22Rv1 (cell line): Measurements from ENCODE around the gene COL4A6.

Experiments
- H3K27ac ChIP-seq: fragments of 450-650 bp; 2 replicates; pipeline ENCODE4 v1.5.1; 2017
- CTCF ChIP-seq: fragments of 450-650 bp; IDR thresholded peaks from 2 replicates; pipeline ENCODE4 v1.5.1; 2017; ENCODE audit warnings: mild to moderate bottlenecking
- ZFX ChIP-seq: fragments of 450-650 bp; IDR thresholded peaks from 2 replicates; pipeline ENCODE4 v1.6.1; 2017; ENCODE audit warnings: antibody characterized with exemption, borderline replicate concordance

Gene COL4A6

GRCh38 chrX:108159028-108159670 lies 279.1 kb downstream of the COL4A6 start:
- no peak overlapping the region for H3K27ac ChIP-seq
- TF ChIP-seq ZFX (no peak), CTCF (no peak)

- no peak overlapping the region for H3K27ac ChIP-seq
- TF ChIP-seq CTCF, result no peak
- TF ChIP-seq ZFX, result no peak
Observed at GRCh38 chrX:108157628-108158027, 280.6 kb downstream of the COL4A6 start.

GRCh38 chrX:108156934-108157466 lies 281.2 kb downstream of the COL4A6 start:
- no peak overlapping the region for H3K27ac ChIP-seq
- no peak for TF ChIP-seq ZFX
- TF ChIP-seq CTCF, result no peak

GRCh38 chrX:108156082-108156481 lies 282.1 kb downstream of the COL4A6 start:
- H3K27ac ChIP-seq, result no peak overlapping the region
- TF ChIP-seq CTCF, result no peak
- no peak for TF ChIP-seq ZFX

- H3K27ac ChIP-seq, result no peak overlapping the region
- TF ChIP-seq CTCF (no peak), ZFX (no peak)
Observed at GRCh38 chrX:108148524-108148923, 289.7 kb downstream of the COL4A6 start.

- H3K27ac ChIP-seq, result no peak overlapping the region
- TF ChIP-seq ZFX, result no peak
- TF ChIP-seq CTCF, result peak; percentile 55
Observed at GRCh38 chrX:108138814-108139702, 299.2 kb downstream of the COL4A6 start.

GRCh38 chrX:108134724-108135123 lies 303.5 kb downstream of the COL4A6 start:
- TF ChIP-seq ZFX, result no peak
- 0 out of 2 replicates have a peak, but pooled peaks have one; percentile 7 for TF ChIP-seq CTCF
- H3K27ac ChIP-seq, result no peak overlapping the region
